ES-I3 (cell line): ENCODE measurements around the gene GSTM2.
A peak's percentile ranks its signal among the peaks of the same experiment; 100 is the strongest.

ENCODE experiments used
- H3K36me3 ChIP-seq: 2 replicates; pipeline ENCODE4 v1.6.1; 2013; ENCODE audit warnings: mild to moderate bottlenecking, low read length, control low read depth, moderate library complexity; ENCODE audit not compliant: insufficient read depth
- H3K4me1 ChIP-seq: 2 replicates; pipeline ENCODE4 v1.6.1; 2013; ENCODE audit warnings: mild to moderate bottlenecking, control low read depth, low read length; ENCODE audit not compliant: insufficient read depth
- H3K9ac ChIP-seq: 2 replicates; pipeline ENCODE4 v1.6.1; 2013; ENCODE audit warnings: low read depth, mild to moderate bottlenecking, low read length, moderate library complexity
- H3K9me3 ChIP-seq: 2 replicates; pipeline ENCODE4 v1.6.1; 2013; ENCODE audit warnings: mild to moderate bottlenecking, low read length, moderate library complexity; ENCODE audit not compliant: control insufficient read depth, insufficient read depth

GSTM2 gene

GRCh38 chr1:109625601-109626560 is 42.0 kb upstream of the GSTM2 start:
- H3K36me3 ChIP-seq: 0 out of 2 replicates have a peak, but pooled peaks cover 1% of the 10 kb centered on the region
- H3K9me3 ChIP-seq: no peaks in the 10 kb centered on the region
- peaks cover 12% of the 10 kb centered on the region; the same call in 1 of the 2 replicates for H3K4me1 ChIP-seq
- H3K9ac ChIP-seq: peak overlapping the region; percentile 31; the same call in 1 of the 2 replicates

- Histone ChIP-seq H3K9ac (no peak overlapping the region), H3K4me1 (peaks cover 12% of the 10 kb centered on the region; the same call in 1 of the 2 replicates), H3K36me3 (0 out of 2 replicates have a peak, but pooled peaks cover 3% of the 10 kb centered on the region), H3K9me3 (no peaks in the 10 kb centered on the region)
Measured at GRCh38 chr1:109626682-109627408, 41.0 kb upstream of the GSTM2 start.

- peaks cover 12% of the 10 kb centered on the region; the same call in 1 of the 2 replicates for H3K4me1 ChIP-seq
- H3K36me3 ChIP-seq: 0 out of 2 replicates have a peak, but pooled peaks cover 3% of the 10 kb centered on the region
Measured at GRCh38 chr1:109627692-109628399, 40.0 kb upstream of the GSTM2 start.

GRCh38 chr1:109628540-109629321 is 39.1 kb upstream of the GSTM2 start:
- H3K4me1 ChIP-seq: peaks cover 12% of the 10 kb centered on the region; the same call in 1 of the 2 replicates
- H3K9me3 ChIP-seq: no peaks in the 10 kb centered on the region
- H3K36me3 ChIP-seq: 0 out of 2 replicates have a peak, but pooled peaks cover 3% of the 10 kb centered on the region
- no peak overlapping the region for H3K9ac ChIP-seq

More at GRCh38 chr1:109627692-109628399, 40.0 kb upstream of the GSTM2 start:
- H3K9ac ChIP-seq: no peak overlapping the region
- no peaks in the 10 kb centered on the region for H3K9me3 ChIP-seq

GRCh38 chr1:109629372-109630030 is 38.4 kb upstream of the GSTM2 start:
- H3K9me3 ChIP-seq: no peaks in the 10 kb centered on the region
- H3K36me3 ChIP-seq: 0 out of 2 replicates have a peak, but pooled peaks cover 3% of the 10 kb centered on the region
- peaks cover 11% of the 10 kb centered on the region; the same call in 1 of the 2 replicates for H3K4me1 ChIP-seq
- H3K9ac ChIP-seq: no peak overlapping the region

- H3K4me1 ChIP-seq: peaks cover 9% of the 10 kb centered on the region
- 0 out of 2 replicates have a peak, but pooled peaks cover 3% of the 10 kb centered on the region for H3K36me3 ChIP-seq
- H3K9ac ChIP-seq: no peak overlapping the region
- H3K9me3 ChIP-seq: no peaks in the 10 kb centered on the region
Measured at GRCh38 chr1:109630081-109630897, 37.6 kb upstream of the GSTM2 start.

GRCh38 chr1:109630898-109631512 is 36.9 kb upstream of the GSTM2 start:
- Histone ChIP-seq H3K4me1 (peaks cover 11% of the 10 kb centered on the region), H3K36me3 (0 out of 2 replicates have a peak, but pooled peaks cover 3% of the 10 kb centered on the region), H3K9me3 (no peaks in the 10 kb centered on the region)

GRCh38 chr1:109631513-109632505 is 36.0 kb upstream of the GSTM2 start:
- Histone ChIP-seq H3K36me3 (0 out of 2 replicates have a peak, but pooled peaks cover 3% of the 10 kb centered on the region), H3K4me1 (peaks cover 18% of the 10 kb centered on the region)

More at GRCh38 chr1:109630898-109631512, 36.9 kb upstream of the GSTM2 start:
- H3K9ac ChIP-seq: no peak overlapping the region

GRCh38 chr1:109632671-109633346 is 35.0 kb upstream of the GSTM2 start:
- H3K9ac ChIP-seq: no peak overlapping the region
- 0 out of 2 replicates have a peak, but pooled peaks cover 3% of the 10 kb centered on the region for H3K36me3 ChIP-seq
- no peaks in the 10 kb centered on the region for H3K9me3 ChIP-seq
- peaks cover 18% of the 10 kb centered on the region for H3K4me1 ChIP-seq

More at GRCh38 chr1:109631513-109632505, 36.0 kb upstream of the GSTM2 start:
- no peak overlapping the region for H3K9ac ChIP-seq
- H3K9me3 ChIP-seq: no peaks in the 10 kb centered on the region

GRCh38 chr1:109634292-109634691 is 33.6 kb upstream of the GSTM2 start:
- Histone ChIP-seq H3K36me3 (0 out of 2 replicates have a peak, but pooled peaks cover 3% of the 10 kb centered on the region), H3K4me1 (peaks cover 18% of the 10 kb centered on the region), H3K9ac (no peak overlapping the region), H3K9me3 (no peaks in the 10 kb centered on the region)
